RWPE2 (cell line): Measurements from ENCODE around the gene PGGT1B.

Experiments used
- ATAC-seq: fragments of 200-7000 bp; cut with Tn5 transposase; 3 replicates; pipeline ENCODE4 v1.9.1; 2021; ENCODE audit warnings: low read depth
- DNase-seq: peaks from one replicate; pipeline ENCODE4 v3.0.0-alpha.2; 2020; ENCODE audit warnings: low spot score
- H3K27ac ChIP-seq: fragments of 450-650 bp; 2 replicates; pipeline ENCODE4 v1.5.1; 2017; ENCODE audit warnings: mild to moderate bottlenecking; ENCODE audit not compliant: poor library complexity, severe bottlenecking
- H3K27me3 ChIP-seq: fragments of 250-450 bp; sonication (Bioruptor Pico); 2 replicates; pipeline ENCODE4 v1.5.1; 2021; ENCODE audit warnings: mild to moderate bottlenecking, moderate library complexity; ENCODE audit not compliant: insufficient read depth, poor library complexity, severe bottlenecking
- H3K36me3 ChIP-seq: fragments of 250-450 bp; sonication (Bioruptor Pico); 2 replicates; pipeline ENCODE4 v1.5.1; 2020; ENCODE audit warnings: low read depth, mild to moderate bottlenecking, moderate library complexity
- H3K4me1 ChIP-seq: fragments of 250-450 bp; sonication (Bioruptor Pico); 2 replicates; pipeline ENCODE4 v1.5.1; 2021; ENCODE audit warnings: mild to moderate bottlenecking, moderate library complexity; ENCODE audit not compliant: insufficient read depth, poor library complexity, severe bottlenecking
- H3K4me3 ChIP-seq: fragments of 250-450 bp; sonication (Bioruptor Pico); 2 replicates; pipeline ENCODE4 v1.5.1; 2021; ENCODE audit warnings: mild to moderate bottlenecking, moderate library complexity; ENCODE audit not compliant: severe bottlenecking
- H3K9me3 ChIP-seq: fragments of 250-450 bp; sonication (Bioruptor Pico); 2 replicates; pipeline ENCODE4 v1.5.1; 2021; ENCODE audit warnings: mild to moderate bottlenecking, moderate library complexity; ENCODE audit not compliant: severe bottlenecking
- TF ChIP-seq, protein P1 (sequence below): fragments of 450-650 bp; IDR thresholded peaks from one replicate; pipeline ENCODE4 v1.5.1; 2017; ENCODE audit warnings: mild to moderate bottlenecking, moderate library complexity; ENCODE audit not compliant: poor library complexity, severe bottlenecking

PGGT1B gene

DNA sequence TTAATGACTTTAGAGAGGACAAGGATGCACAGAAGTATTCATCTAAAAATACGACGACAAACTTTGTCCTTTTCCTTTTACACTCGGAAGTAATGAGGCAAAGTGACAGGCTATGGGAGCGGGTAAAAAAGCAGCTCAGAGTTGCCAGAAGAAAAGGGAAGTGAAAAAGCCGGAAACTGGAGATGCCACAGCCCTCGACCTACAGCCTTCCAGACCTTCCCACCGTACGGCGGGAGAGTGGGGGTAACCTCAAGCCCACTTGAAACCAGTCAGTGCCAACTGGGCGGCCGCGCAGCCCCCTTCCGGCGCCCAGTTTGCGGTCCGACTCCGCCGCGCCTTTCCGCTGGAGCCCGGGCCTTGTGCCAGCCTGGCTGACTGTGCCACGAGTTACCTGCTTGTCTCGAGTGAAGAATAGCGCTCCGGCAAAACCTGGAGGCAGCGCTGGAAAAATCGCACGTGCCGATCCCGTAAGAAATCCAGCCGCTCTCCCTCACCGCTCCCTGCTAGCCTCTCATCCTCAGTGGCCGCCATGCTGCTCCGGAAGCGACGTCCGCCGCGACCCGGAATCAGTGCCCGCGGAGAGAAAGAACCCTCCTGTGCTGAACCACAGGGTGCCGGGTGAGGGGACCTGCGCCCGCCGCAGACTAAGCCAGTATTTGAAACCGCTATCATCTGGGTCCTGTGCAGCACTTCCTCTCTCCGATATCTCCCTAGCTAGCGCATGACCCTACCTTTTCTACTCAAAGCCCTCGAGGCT lies at the start of gene PGGT1B:
TSS of gene PGGT1B (minus strand) at position 557 of the 757 bp plus-strand sequence. CDS start at position 531, 26 bp downstream.
- DNase-seq = peak; percentile 76
- H3K4me1 ChIP-seq = peaks cover 14% of the 10 kb centered on the region
- 0 out of 2 replicates have a peak, but pooled peaks cover 4% of the 10 kb centered on the region for H3K36me3 ChIP-seq
- peak within 1 kb of the TSS; percentile 65 for H3K4me3 ChIP-seq
- H3K27me3 ChIP-seq = no peaks in the 10 kb centered on the region
- TF ChIP-seq, protein P1, sequence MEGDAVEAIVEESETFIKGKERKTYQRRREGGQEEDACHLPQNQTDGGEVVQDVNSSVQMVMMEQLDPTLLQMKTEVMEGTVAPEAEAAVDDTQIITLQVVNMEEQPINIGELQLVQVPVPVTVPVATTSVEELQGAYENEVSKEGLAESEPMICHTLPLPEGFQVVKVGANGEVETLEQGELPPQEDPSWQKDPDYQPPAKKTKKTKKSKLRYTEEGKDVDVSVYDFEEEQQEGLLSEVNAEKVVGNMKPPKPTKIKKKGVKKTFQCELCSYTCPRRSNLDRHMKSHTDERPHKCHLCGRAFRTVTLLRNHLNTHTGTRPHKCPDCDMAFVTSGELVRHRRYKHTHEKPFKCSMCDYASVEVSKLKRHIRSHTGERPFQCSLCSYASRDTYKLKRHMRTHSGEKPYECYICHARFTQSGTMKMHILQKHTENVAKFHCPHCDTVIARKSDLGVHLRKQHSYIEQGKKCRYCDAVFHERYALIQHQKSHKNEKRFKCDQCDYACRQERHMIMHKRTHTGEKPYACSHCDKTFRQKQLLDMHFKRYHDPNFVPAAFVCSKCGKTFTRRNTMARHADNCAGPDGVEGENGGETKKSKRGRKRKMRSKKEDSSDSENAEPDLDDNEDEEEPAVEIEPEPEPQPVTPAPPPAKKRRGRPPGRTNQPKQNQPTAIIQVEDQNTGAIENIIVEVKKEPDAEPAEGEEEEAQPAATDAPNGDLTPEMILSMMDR = no peak
- peak; percentile 88 for ATAC-seq
- no peaks in the 10 kb centered on the region for H3K9me3 ChIP-seq
- H3K27ac ChIP-seq = peak within 1 kb of the TSS; percentile 74

- TF ChIP-seq, protein P1 = peak; percentile 97
- Histone ChIP-seq H3K27me3 (no peaks in the 10 kb centered on the region), H3K27ac (no peak overlapping the region), H3K4me3 (no peak overlapping the region), H3K9me3 (no peaks in the 10 kb centered on the region), H3K4me1 (no peaks in the 10 kb centered on the region), H3K36me3 (no peaks in the 10 kb centered on the region)
- DNase-seq (no peak), ATAC-seq (peak; percentile 80)
Measured at GRCh38 chr5:115309751-115310370, 47.2 kb upstream of the PGGT1B start.

DNA sequence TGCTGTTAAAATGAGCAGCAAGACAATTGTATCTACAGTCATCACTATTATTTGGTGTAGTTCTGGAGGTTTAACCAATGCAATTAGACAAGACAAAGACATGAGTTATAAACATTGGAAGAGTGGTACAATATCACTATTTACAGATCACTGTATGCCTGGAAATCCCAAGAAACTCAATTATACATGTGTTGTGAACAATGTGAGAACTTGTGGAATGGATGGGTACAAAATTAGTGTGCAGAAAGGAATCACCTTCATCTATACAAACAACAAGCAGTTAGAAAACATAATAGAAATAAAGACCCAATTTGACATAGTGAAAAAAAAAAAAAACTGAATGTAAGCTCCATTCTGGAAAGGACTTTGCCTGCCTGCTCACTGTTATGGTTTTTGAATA lies 46.1 kb upstream of the PGGT1B start:
- Histone ChIP-seq H3K4me1 (no peaks in the 10 kb centered on the region), H3K9me3 (no peaks in the 10 kb centered on the region), H3K27me3 (no peaks in the 10 kb centered on the region), H3K27ac (no peak overlapping the region), H3K36me3 (no peaks in the 10 kb centered on the region), H3K4me3 (no peak overlapping the region)
- no peak for DNase-seq
- TF ChIP-seq, protein P1 = no peak
- no peak for ATAC-seq

- no peaks in the 10 kb centered on the region for H3K36me3 ChIP-seq
- DNase-seq = no peak
- H3K9me3 ChIP-seq = no peaks in the 10 kb centered on the region
- no peaks in the 10 kb centered on the region for H3K27me3 ChIP-seq
- no peak overlapping the region for H3K4me3 ChIP-seq
- 0 out of 3 replicates have a peak, but pooled peaks have one; percentile 45 for ATAC-seq
- no peaks in the 10 kb centered on the region for H3K4me1 ChIP-seq
- TF ChIP-seq, protein P1 = no peak
- H3K27ac ChIP-seq = no peak overlapping the region
Measured at GRCh38 chr5:115306011-115306536, 43.4 kb upstream of the PGGT1B start.
